Stimulated activated CD4-positive, alpha-beta T cell treated with anti-CD3 and anti-CD28 coated beads, Interleukin-12 subunit alpha, Interleukin-12 subunit beta, amount 100 ng/mL, for 24 hours (primary cell): ENCODE data around the gene MEIS2.

Experiments
- DNase-seq, 2 experiments: peaks; one replicate each; pipeline ENCODE4 v3.0.0-alpha.2; 2020; ENCODE audit warnings: low read depth in 2 of 2

MEIS2 gene

DNA sequence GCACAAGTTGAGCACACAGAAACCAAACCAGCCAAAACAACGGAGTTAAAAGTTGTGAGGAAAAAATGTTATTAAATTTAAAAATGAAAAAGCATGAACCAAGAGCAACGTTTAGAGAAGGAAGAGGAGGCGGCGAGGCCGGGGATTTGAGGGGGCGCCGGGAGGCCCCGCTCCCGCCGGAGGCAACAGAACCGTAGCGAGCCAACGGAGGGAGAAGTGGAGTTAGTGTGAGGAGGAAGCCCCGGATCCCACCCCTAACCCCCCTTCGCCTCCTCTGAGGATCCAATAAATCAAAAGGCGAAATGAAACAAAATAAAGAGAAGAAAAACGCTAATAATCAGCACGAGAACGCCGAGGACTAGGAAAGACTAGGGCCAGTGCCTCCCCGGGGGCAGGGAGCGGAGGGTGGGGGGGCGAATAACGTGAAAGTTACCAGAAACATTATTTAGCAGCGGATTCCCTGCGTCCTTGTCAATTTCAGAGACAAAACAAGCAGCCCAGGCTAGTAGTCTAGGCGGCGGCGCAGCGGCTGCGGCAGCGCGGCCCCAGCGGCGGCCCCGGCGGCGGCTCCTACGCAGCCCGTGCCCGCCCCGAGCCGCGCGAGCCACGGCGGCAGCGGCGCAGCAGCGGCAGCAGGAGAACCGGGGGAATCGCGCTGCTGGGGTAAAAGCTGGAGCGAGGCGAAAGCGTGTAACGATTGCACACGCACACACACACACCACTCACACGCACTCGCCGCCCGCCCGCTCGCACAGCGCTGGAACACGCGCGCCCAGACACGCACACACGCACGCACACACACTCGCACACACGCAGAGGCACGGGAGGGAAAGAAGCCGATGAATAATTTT, 1.7 kb downstream of the MEIS2 start:
- DNase-seq, result no peak

- no peak for DNase-seq
These were observed 3.0 kb downstream of the MEIS2 start for GRCh38 chr15:37097144-37097919.

- DNase-seq, result no peak
These were observed 3.7 kb downstream of the MEIS2 start for GRCh38 chr15:37096558-37097143.

GRCh38 chr15:37095770-37096557, 4.4 kb downstream of the MEIS2 start:
- no peak for DNase-seq

DNA sequence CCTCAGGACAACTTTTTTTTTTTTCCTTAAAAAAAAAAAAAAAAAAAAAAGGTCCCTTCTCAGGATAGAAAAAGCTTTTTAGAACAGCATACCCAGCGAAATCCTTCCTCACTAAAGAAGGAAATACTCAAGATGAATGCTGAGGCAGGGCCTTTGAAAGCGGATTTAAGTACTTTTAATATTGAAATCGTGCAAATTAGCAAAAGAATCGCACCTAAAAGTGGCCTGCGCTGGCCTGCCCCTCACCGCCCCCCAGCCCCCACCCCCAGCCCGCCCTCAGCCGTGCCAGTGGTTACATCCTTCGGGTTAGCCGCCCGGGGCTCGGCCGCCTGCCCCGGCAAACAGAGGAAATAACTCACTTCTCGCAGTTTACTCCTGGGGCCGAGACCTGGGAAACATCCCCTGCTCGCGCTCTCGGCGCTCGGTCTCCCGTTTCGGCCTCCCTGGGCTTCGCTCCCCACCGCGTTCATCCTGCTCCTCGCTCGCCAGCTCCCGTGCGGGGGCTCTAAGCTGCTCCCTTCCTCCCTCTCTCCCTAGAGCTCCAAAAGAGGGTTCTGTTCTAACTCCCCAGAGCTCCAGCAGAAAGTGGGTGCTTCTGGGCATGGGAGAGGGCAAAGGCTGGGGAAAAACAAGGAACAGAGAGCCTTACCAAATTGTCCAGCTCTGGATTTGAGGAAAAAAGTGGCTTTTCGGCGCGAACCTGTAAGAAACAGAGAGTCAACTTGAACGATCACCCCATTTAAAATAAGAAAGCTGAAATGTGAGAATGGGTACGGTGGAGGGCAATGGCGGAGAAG, 5.2 kb downstream of the MEIS2 start:
- no peak for DNase-seq

GRCh38 chr15:37094333-37094914, 5.9 kb downstream of the MEIS2 start:
- DNase-seq, result no peak

DNA sequence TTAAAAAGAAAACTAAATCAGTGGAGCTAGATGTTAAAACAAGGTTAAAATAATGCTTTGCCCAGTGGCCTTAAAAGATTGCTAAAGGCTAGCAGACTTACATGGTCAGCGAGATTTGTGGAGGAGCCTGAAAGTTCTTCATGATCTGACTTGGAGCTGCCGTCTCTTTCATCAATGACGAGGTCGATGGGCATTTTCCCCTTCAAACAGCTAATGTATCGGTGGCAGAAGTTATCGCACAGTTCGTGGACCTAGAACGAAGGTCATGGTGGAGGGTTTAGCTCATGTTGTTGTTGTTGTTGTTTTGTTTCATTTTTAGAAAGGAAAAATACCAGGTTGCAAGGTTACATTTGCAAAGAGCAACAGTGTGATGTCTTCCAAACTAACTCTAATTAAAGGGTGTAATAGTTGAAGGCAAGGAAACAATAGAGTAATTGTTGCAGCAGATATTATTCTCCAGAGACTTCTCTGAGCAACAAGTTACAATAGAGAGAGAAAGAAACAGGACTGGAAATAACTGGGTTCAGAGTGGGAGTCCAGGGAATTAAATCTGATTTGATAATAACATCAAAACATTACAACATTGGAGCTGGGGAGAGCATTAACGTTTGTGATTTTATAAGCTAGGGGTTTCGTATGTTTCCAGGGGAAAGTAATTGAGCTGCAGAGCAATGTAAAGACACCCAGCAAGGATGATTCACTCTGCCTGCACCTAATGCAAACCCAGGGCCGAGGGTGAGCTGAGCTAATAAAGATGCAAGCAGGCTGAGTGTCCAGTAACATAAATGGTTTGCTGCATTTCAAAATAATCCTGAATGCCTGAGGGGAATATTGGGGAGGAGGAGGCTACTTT, 6.6 kb downstream of the MEIS2 start:
- DNase-seq, result no peak

DNA sequence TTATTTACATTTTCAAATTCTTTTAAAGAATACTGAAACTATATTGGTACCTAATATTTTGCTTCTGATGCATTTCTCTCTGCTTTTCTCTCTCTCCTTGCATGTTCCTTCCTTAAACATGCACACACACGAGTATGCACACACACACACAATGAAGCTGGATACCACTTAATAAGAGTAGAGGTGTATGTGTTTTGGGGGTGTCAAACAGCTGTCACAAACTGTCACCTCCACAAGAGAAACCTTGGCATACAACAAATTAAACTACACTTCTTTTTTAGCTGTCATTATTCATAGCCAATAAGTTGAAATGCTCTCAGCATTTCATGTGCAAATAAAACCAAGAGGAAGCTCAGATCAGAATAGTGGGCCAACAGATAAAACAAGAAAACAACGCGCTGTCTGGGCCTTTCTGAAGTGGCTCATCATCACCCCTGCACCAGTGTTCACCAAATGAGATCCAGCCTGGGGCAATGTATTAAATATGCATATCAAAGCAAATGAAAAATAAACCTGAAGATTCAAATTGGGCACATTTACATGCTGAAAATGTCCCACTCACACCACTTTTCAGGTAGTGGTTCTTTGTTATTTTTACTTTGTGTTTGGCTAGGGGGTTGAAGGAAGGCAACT, 9.7 kb downstream of the MEIS2 start:
- no peak for DNase-seq

DNA sequence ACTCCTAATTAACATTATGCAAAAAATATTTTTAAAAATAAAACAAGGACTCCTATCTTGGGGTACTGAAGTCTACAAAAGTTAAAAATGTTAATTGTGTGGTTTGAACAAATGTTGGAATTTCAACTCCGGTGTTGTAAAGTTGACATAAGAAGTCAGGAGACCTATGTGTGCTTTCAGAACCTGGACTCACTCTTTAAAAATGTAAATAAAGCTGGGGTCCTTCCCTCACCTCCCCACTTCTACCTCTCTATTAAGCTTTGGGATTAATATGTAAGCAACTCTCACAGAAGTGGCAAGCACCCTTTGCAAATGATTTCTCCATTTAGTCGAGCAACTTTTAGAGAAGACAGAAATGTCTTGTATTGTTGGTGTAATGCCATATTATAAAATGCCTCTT, 11.9 kb downstream of the MEIS2 start:
- DNase-seq, result no peak

DNA sequence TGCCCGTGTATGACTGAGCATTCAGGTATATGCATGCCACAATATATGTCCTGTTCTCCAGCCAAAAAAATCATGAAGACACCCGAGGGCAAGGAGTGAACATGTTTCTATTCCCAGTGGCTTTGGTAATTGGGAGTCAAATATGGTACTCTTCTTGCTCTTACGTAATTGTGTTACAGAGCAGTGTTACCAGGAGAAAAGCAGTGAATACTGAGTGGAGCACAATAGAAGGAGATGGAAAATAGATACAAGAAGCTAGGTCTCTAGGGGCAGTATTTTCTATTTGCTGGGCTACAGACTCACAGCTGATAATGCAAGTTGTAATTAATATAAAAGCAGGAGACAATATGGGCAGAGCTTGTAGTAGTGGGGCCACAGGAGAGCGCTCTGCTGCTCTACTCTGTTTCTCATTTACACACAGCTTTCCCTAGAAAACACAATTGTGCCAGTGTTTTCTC, 13.2 kb downstream of the MEIS2 start:
- DNase-seq, result no peak

GRCh38 chr15:37086521-37086920, 13.8 kb downstream of the MEIS2 start:
- DNase-seq, result no peak

GRCh38 chr15:37086120-37086519, 14.2 kb downstream of the MEIS2 start:
- no peak for DNase-seq

- no peak for DNase-seq
These were observed 15.7 kb downstream of the MEIS2 start for GRCh38 chr15:37084602-37085001.

DNA sequence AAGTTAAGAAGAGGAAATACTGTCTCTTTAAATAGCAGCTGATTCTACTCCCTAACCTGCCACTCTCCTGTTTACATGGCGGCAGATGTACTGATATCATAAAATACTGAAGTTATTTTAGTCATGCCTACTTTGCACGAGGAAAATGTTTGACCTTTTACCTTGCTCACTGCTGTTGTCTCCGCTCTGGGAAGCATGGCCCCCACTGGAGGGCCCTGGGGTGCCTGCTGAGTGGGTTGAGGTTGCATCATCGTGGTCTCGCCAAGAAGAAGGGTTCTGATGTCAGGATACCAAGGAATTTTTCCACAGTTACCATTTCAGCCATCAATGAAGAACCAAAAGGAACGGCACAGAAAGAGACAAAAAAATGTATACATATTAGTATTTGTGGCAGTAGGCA, 16.7 kb downstream of the MEIS2 start:
- no peak for DNase-seq

- no peak for DNase-seq
These were observed 18.4 kb downstream of the MEIS2 start for GRCh38 chr15:37081983-37082382.

DNA sequence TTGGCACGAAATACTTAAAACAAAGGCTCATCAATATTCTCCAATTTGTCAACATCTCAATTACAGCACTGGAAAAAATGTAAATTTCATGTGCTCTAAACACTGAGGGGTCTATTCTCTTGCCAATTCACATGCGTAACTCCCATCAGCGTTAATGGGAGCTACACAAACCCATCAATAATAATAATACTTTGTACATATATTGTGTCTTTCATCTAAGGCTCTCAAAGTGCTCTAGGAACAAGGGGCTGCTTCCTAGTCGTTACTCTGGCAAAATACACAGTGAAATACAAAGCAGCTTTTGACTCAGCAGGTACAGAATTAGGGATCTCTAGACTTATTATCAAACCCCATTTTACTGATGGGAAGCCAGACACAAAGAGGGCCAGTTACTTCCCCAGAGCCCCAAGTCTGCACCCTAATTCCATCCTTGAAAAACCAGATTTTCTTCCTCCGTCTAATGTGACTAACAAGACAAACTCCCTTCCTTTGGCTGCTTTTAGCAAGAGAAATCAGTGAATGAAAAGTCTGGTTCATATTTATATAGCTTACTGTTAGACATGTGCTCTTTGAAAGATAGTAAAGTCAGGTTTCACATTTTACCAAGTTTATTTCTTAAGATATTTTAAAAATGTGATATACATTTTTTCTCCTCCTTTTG, 20.0 kb downstream of the MEIS2 start:
- no peak for DNase-seq

- no peak for DNase-seq
These were observed 20.6 kb downstream of the MEIS2 start for GRCh38 chr15:37079726-37080125.

GRCh38 chr15:37078566-37078965, 21.8 kb downstream of the MEIS2 start:
- no peak for DNase-seq
